ENCODE results near the gene MROH8.
A peak's percentile ranks its signal among the peaks of the same experiment; 100 is the strongest.
"Not testable (repeated sequence)": the region's sequence is repeated elsewhere in the genome, so short reads cannot be mapped to it uniquely, and the experiment has no call there.

Gene MROH8

DNA sequence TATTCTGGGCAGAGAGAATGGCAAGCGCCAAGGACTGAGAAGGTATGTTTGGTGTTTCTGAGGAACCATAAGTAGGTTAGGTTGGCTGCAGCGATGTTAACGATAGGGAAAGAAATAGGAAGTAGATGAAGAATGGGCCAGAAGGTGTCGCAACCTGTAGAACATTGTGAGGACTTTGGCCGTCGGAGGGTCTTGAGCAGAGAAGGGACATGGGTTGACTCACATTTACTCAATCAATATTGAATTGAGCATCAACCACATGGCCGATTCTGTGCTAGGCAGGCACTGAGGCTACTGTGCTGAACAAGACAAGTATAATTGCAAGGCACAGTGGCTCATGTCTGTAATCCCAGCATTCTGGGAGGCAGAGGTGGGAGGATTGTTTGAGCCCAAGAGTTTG is 27.1 kb downstream of the MROH8 start:
- DNase-seq, result no peak

DNA sequence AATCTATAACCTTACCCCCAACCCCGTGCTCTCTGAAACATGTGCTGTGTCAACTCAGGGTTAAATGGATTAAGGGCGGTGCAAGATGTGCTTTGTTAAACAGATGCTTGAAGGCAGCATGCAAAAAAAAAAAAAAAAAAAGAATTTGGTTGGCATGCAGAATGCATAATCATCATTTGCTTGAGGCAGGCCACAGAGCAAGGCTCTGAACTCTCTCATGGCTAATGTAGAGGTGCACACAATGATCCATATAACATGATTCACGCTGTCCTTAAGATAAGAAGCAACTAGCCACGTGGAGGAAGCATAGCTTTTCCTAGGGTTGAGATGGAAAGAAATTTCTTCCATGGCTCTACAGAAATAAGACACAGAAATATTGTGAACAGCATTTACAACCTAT is 27.8 kb downstream of the MROH8 start:
- DNase-seq, result no peak

DNA sequence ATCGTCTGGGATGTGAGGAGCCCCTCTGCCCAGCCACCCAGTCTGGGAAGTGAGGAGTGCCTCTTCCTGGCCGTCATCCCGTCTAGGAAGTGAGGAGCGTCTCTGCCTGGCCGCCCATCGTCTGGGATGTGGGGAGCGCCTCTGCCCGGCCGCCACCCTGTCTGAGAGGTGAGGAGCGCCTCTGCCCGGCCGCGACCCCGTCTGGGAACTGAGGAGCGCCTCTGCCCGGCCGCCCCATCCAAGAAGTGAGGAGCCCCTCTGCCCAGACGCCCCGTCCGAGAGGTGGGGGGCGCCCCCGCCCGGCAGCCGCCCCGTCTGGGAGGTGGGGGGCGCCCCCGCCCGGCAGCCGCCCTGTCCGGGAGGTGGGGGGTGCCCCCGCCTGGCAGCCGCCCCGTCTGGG is 28.5 kb downstream of the MROH8 start:
- DNase-seq, result not testable (repeated sequence)

DNA sequence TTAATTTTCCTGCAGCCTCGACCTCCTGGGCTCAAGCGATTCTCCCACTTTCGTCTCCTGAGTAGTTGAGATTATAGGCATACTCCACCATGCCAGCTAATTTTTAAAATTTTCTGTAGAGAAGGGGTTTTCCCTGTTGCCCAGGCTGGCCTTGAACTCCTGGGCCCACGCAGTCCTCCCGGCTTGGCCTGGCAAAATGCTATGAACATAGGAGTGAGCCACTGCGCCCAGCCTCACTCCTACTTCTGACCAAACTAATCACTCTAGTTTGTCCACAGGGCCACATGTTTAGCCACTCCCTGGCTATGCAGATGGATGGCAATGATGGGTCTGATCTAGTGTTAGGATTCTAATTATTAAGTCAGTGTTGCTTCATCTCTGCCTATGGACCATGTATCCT is 32.1 kb downstream of the MROH8 start:
- DNase-seq, result no peak

DNA sequence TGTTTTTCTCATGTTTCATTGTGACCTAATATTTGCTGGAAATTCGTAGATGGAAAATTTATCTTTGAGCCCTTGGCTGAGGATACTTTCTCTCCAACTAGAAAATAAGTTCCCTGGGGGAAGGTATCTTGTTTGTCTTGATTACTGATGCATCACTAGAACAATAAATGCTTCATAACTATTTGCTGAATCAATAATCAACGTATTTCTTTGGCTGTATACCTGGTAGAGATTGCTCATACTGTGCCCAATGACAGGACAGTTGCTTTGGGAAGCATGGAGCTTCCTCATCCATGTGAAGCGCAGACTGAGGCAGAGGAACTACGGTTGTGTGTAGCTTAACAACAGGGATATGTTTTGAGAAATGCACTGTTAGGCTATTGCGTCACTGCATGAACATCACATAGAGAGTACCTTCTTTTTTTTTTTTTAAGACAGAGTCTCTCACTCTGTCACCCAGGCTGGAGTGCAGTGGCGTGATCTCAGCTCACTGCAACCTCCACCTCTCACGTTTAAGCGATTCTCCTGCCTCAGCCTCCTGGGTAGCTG is 34.4 kb downstream of the MROH8 start:
- DNase-seq, result no peak

DNA sequence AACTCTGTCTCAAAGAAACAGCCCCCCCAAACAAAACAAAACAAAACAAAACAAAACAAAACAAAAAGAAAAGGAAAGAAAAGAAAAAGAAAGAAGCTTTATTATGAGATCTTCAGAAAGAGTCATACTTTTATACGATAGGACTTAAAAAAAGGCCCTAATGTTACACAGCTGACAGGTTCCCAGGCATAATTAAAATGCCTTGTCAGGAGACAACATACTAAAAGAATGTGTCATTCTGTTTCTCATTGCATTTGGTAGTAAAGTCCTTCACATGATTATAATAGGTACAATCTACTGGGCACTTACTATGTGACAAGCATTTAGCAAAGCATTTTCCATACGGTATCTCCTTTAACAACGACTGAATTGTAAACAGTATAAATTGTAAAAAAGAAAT is 36.6 kb downstream of the MROH8 start:
- DNase-seq, result no peak

DNA sequence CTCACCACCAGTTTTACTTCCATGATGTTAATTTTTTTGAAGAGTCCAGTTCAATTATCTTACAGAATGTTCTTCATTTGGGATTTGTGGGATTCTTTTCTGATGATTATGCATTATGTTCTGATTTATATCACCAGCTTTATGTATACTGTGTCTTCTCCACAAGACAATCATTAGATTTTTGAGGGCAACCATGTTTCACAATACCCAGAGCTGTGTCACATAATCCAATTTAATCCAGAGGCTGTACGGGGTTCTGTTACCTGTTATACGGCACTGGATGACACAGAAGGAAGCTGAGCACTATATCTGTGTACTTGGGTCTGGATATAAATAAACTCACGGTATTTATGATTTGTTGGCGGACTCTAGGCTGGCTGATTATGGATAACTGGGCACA is 41.8 kb downstream of the MROH8 start:
- DNase-seq, result no peak

DNA sequence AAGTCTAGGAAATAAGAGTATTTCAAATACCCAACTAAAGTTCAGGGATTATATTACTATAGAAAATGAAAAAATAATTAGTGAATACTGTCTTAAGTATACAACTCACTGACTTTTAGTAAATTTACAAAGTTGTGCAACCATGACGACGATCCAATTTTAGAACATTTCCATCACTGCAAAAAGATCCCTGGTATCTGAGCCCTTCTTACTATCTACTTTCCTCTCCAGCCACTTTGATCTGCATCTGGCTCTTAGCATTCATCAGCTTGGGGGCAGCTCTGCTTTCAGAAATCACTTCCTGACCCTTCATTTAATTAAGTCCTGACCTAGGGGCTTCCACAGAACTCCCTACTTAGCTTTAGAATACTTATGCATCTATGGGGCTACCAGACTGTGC is 45.4 kb downstream of the MROH8 start:
- no peak for DNase-seq

DNA sequence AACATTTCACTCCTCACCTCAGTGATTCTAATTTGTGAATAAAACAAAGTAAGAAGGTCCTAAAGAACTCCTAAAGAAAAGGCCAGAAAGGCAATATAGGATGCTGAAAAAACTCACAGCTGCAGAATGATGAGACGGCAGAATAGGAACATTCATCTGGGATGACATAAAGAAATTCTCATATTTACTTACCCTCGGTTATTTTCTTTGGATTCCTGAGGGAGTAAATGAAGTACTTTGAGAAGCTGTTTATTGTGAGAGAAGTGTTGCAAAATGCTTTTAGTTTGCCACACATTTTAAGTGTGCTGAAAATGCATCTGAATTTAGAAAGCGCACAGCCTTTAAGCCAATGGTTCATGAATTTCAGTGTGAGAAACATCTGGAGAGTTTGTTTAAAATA is 47.9 kb downstream of the MROH8 start:
- no peak for DNase-seq

DNA sequence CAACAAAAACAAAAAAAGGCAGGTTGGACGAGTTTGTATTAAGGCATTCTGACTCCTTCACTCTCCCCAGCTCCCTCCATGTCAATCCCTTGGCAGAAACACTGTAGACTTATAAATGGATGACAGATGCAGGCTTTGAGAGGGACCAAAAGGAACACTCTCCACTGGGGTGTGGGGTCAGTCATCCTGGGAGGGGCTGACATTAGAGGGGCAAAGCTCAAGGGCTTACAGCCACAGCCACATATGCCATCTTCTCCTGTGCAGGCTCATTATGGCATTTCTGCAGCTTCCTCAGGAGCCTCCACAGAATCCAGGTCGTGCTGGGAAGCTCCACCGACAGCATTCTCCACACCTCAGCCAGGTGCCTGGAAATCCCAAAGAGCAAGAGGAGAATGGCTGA is 50.5 kb downstream of the MROH8 start:
- no peak for DNase-seq

DNA sequence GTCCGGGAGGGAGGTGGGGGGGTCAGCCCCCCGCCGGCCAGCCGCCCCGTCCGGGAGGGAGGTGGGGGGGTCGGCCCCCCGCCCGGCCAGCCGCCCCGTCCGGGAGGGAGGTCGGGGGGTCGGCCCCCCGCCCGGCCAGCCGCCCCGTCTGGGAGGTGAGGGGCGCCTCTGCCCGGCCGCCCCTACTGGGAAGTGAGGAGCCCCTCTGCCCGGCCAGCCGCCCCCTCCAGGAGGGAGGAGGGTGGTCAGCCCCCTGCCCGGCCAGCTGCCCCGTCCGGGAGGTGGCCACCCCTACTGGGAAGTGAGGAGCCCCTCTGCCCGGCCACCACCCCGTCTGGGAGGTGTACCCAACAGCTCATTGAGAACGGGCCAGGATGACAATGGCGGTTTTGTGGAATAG is 53.1 kb downstream of the MROH8 start:
- DNase-seq, result not testable (repeated sequence)

DNA sequence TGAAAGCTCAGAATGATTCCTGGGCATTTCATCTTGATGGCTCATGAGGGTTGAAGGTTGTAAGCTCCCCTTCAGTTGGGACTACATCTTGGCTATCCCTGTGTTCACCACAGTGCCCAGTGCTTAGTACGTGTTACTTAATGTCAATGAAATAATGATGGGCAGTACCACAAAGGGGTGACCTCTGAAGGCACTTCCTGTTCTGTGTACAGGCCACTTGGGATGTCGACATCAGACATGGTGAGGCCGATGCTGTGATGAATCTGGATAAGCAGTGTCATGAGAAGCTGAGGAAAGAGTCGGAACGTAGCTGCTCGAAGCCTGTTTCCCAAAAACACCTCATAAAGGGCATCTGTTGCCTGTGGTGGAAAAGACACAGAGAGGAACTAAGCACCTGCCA is 55.9 kb downstream of the MROH8 start:
- DNase-seq, result no peak

DNA sequence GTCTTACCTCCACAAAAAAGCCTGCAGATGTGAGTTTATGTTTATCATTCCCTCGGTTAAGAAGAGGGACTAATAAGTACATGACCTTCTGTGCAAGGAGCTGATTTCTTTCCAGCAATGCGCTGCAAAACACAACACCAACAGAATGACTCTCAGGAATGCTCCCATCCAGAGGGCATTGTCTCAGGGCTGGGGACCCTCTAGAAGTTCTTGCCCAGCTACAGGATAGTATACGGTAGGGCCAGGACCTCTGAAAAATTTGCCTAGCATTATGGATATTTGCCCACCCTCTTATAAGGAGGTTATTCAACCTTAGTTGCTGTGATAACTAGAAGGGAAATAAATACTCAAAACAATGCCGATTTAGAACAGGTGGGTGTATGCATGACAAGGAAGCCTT is 58.9 kb downstream of the MROH8 start:
- DNase-seq, result no peak

DNA sequence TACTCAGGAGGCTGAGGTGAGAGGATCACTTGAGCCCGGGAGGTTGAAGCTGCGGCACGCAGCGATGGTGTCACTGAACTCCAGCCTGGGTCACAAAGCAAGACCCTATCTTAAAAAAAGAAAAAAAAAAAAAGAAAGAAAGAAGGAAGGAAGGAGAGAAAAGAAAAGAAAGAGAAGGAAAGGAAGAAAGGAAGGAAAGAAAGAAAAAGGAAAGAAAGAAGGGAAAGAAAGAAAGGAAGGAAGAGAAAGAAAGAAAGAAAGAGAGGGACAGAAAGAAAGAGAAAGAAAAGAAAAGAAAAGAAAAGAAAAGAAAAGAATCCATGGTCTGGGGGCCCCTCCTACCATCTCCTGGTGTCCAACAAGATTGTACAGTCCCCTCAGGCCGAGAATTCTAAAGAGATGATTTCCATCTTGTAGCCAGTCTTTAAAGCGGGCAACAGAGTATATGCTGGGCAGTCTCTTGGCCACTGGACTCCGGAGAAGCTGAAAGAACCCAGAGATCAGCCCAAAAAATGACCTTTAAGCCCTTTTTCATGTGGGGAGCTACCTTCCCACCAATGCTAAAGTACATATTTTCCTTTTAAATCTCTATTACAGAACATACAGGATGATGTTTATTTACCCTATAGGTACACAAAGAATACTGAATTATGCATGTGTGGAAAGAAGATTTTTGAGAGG is 59.9 kb downstream of the MROH8 start:
- no peak for DNase-seq

DNA sequence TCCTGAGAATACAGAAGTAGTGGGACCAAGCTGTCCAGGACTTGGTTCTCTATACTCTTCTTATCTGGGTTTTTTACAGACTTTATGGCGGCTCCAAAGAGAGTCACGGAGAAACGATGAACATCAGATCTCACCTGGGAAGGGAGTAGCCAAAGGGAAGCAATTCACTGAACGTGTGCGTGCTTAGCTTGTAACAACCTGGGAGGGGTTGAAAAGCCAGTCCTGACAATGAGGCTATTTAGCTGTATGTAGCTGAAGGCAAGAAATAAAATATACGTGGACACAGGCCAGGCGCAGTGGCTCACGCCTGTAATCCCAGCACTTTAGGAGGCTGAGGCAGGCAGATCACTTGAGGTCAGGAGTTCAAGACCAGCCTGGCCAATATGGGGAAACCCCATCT is 65.3 kb downstream of the MROH8 start:
- DNase-seq, result no peak

DNA sequence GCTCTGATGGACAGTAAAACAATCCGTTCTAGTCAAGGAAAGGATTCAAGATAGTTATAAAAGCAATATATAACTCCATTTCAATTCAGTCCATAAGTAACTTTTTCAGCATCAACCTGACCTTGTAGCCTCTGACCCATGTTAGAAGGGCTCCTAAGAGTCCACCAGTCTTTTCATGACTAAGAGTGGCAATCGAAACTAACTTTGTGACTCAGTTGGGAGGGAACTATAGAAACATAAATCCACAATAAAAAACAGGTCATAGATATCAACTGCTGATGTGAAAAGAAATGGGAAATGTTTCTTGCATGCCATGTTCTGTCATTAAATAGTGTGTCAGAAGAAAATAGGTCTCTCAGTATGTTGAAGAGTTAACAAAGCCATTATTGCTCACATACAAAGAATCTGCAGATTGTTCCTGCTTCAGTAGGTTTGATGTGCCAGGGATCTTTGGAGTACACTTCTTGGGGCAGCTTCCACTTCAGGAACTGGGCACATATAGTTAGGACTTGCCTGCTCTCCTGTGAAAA is 67.4 kb downstream of the MROH8 start:
- DNase-seq, result no peak

DNA sequence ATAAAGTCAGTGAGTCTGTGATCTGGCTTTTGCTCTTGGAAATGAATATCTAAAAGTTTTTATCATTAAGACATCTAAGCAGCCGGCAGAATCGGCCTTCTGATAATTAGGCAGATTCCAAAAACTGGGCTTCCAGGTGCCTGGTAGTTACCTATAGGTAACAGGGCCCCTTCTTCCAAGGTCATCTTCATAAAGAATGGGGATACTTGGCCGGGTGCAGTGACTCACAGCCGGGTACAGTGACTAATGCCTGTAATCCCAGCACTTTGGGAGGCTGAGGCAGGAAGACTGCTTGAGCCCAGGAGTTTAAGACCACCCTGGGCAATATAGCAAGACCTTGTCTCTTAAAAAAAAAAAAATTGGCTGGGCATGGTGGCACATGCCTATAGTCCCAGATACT is 70.7 kb downstream of the MROH8 start:
- DNase-seq, result no peak

DNA sequence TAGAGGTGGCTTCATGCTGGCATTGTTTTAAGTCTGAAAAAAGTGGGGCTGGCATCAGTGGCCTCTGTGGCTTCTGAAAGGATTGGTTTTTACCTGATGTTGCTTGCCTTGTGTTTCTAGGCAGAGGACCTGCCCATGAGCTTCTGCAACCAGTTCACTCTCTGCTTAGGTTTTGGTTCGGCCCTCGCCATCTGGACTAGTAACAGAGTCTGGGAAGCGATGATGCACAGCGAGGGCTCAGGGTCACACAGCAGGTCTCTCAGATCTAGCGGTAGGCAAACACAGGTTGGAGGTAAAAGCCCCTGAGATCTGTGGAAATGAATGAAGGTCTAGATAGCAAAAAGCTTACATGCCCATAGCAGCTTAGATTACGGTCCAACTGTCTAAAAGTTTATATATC is 76.8 kb downstream of the MROH8 start:
- no peak for DNase-seq

DNA sequence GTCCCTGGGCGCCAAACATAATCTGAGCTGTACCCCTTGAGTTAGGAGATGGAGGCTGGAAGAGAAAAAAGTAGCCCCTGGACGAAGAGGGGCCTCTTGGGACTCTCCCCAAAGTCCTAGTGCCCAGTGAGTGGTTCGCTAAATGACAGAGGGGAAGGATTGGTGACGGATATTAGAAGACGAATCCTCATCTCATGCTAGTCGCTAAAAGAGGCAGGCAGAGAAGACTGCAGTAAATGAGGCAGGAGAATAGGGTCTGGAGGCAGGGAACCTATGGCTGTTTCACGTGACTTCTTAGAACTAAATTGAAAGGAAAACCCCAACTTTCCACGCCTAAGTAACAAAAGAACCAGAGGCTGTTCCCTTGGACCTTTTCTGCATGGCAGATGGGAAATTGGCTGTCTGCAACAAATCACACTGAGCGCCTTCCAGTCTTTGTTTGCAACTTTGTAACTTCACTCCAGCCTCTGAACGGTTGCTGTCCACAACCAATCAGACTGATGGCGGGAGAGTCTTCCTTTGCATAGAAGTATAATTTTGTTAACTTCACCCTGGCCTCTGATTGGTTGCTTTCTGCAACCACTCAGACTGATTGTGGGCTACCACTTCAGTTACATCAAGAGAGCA is 82.8 kb downstream of the MROH8 start:
- no peak for DNase-seq

DNA sequence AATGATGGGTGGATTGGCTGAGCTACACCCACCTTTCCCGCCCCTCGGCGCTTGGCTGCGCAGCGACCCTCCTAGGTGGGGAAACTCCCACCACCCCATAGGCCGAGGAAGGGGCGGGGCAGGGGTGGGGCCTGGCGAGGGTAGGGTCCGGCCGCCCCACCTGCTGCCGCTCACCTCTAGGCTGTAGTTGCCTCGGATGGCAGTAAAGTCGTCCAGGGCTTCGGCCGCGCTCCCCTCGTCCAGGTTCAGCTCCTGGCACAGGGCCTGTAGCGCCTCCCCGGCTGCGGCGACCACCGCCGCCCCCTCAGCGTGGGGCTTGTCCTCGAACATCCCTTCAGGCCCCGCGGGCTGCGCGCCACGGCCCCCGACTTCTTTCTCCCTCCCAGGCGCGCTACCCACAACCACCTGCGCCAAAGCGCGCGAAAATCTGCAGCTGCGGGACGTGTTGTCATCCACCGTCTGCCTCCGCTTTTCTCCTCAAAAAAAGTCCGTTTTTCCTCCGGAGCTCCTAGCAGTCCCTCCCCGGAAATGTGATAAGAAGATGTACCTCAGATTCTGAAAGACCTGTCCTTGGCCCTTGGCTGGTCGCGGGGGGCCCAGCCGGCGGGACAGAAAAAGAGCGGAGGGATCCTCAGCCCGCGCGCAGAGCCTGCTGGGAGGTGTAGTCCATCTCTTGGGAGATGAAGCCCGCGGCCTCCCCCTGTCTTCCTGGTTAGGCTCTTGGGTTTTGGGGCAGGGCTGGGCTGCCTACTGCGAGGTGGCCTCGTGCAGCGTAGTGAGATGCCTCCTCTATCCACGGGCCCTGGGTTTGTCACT is 83.5 kb downstream of the MROH8 start, which contains the start of gene RBL1:
Gene RBL1, minus strand, starts transcription at position 399 of the 816 bp plus-strand sequence. Its CDS starts 69 bp downstream, at position 330.
- DNase-seq, result peak; percentile 71 to 92 (median 78)

DNA sequence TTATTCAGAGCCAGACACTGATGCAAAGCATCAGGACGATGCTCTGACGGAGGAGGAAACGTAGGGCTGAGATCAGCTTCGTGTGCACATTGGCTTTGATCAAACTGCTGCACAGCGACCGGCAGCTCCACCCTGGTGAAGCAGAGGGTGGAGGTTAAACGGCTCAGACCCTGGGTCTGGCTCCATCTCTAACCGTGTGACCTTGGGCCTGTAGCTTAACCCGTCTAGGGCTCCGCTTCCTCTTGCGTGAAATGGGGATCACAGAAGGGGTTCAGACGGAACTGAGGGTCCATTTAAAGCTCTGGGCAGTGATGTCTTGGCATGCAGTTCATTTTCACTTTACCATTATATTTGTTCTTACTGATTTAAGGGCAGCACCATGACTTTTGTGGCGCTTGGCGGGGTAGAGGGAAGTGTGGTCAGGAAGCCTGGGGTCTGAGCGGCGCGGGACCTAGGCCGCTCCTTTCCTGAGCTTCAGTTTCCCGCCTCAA is 84.2 kb downstream of the MROH8 start:
- DNase-seq, result peak; percentile 22 to 78 (median 37)

DNA sequence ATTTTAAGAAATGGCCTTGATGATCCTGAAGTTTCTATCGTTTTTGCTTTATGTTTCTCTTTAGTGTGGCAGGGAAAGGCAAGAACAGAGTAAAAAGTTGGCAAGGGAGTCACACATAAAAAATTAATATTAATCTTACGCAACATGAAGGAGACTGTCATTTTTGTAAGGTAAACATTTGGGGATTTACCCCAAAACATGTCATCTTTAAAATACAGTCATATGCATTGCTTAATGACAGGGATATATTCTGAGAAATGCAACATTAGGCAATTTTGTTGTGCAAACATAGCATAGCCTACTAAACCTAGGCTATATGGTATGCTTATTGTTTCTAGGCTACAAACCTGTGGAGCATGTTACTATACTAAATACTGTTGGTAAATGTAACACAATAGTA is 88.9 kb downstream of the MROH8 start:
- no peak for DNase-seq

DNA sequence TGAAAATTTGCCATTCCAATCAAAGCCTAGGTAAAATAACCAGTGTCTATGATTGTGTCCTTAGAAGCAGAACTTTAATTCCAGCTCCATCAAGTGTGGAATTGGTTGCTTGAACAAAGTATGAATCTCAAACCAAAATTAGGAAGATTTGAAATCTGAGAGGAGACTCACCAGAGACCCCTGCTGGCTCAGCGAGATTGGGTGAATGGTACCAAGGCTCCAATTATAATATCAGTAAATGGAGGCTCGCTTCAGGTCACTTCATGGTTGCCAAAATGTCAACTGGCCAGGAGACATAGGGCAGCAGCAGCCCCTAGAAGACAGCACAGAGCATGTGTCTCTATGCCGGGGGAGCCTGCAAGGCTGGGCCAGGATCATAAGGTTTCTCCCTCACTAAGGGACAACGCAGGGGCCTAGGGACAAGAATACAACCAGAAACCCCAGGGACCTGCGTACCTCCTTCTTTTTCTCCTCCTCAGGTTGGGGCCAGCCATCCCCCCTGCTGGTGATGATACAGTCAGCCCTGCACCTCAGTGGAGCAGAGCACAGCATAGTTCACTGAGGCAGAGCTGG is 97.5 kb downstream of the MROH8 start:
- peak in 3 of 5 donors; percentile 15 to 32 (median 18) for DNase-seq

Measured in T-helper 1 cell (primary cell).